GM12892 (cell line): Measurements from ENCODE around the gene EFCAB11.

ENCODE experiments used
- DNase-seq: peaks from one replicate; pipeline ENCODE4 v3.0.0; 2011; ENCODE audit not compliant: insufficient read length
- FAIRE-seq: peaks from 2 replicates; lab custom pipeline; 2011; peaks lifted over from hg19 to GRCh38; lab: Jason Lieb, UNC
- POLR2A ChIP-seq: IDR thresholded peaks from 2 replicates; pipeline ENCODE4 v1.6.1; 2011; ENCODE audit warnings: low read depth, low read length, control low read depth
- POLR2AphosphoS5 ChIP-seq: IDR thresholded peaks from 2 replicates; pipeline ENCODE4 v1.6.1; 2011; ENCODE audit warnings: low read depth, low read length, control low read depth
- TAF1 ChIP-seq: IDR thresholded peaks from 2 replicates; pipeline ENCODE4 v1.6.1; 2011; ENCODE audit warnings: low read depth, mild to moderate bottlenecking, control low read depth, low read length, borderline replicate concordance

Gene EFCAB11

GRCh38 chr14:89773151-89773550, 181.4 kb downstream of the EFCAB11 start:
- DNase-seq, result peak; percentile 11
- FAIRE-seq, result peak; percentile 54
- no peak for TF ChIP-seq POLR2A
- no peak for TF ChIP-seq TAF1
- no peak for TF ChIP-seq POLR2AphosphoS5

- DNase-seq, result no peak
- TF ChIP-seq POLR2AphosphoS5, result no peak
- no peak for TF ChIP-seq TAF1
- no peak for TF ChIP-seq POLR2A
- FAIRE-seq, result no peak
Observed at GRCh38 chr14:89771251-89771650, 183.3 kb downstream of the EFCAB11 start.

- TF ChIP-seq TAF1, result no peak
- no peak for TF ChIP-seq POLR2A
- peak; percentile 22 for DNase-seq
- FAIRE-seq, result peak; percentile 98
Observed at GRCh38 chr14:89767861-89768268, 186.7 kb downstream of the EFCAB11 start.

GRCh38 chr14:89767131-89767530, 187.4 kb downstream of the EFCAB11 start:
- DNase-seq (no peak), FAIRE-seq (peak; percentile 78)
- TF ChIP-seq POLR2A, result no peak
- TF ChIP-seq TAF1, result no peak
- TF ChIP-seq POLR2AphosphoS5, result no peak

DNA sequence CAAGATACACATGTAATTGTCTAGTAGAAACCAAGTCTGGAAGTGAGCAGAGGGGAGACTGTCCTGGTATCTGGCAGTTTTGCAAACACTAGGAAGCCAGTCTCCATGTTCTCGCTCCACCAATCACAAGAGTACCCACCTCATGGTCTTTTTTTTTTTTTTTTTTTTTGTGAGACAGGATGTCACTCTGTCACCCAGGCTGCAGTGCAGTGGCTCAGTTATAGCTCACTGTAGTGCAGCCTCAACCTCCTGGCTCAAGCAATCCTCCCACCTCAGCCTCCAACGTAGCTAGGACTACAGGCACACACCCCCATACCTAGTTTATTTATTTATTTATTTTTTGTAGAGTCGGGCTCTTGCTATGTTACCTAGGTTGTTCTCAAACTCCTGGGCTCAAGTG, 189.2 kb downstream of the EFCAB11 start:
- DNase-seq (no peak), FAIRE-seq (no peak)
- TF ChIP-seq POLR2AphosphoS5 (no peak), TAF1 (no peak), POLR2A (no peak)

- TF ChIP-seq POLR2AphosphoS5 (no peak), POLR2A (no peak), TAF1 (no peak)
- DNase-seq, result no peak
- FAIRE-seq, result no peak
Observed at GRCh38 chr14:89760086-89760485, 194.4 kb downstream of the EFCAB11 start.

DNA sequence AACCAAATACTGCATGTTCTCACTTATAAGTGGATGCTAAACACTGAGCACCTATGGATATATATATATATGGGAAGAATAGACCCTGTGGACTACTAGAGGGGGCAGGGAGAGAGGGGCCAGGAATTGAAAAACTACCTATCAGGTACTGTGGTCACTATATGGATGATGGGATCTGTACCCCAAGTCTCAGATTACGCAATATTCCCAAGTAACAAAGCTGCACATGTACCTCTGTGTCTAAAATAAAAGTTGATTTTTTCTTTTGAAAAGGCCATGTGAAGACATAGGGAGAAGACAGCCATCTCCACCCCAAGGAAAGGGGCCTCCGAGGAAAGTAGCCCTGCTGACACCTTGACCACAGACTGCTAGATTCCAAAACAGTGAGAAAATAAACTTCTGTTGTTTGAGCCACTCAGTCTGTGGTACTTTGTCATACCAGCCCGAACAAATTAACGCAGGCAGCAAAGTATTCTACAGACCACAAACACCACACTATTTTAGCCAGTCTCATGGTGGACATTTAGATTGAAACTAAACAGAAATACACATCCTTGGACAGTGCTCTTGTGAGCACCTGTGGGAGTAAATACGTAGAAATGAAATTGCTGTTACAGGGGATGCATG, 197.1 kb downstream of the EFCAB11 start:
- DNase-seq, result no peak
- FAIRE-seq, result no peak
- TF ChIP-seq TAF1 (no peak), POLR2A (no peak), POLR2AphosphoS5 (no peak)

DNA sequence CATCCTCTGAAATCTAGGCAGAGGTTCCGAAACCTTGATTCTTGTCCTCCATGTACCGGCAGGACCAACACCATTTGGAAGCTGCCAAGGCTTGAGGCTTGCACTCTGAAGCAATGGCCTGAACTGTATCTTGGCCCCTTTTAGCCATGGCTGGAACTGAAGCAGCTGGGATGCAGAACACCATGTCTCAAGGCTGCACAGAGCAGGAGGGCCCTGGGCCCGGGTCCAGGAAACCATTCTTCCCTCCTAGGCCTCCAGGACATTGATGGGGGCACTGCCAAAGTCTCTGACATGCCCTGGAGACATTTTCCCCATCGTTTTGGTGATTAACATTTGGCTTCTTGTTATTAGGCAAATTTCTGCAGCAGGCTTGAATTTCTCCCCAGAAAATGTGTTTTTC, 198.7 kb downstream of the EFCAB11 start:
- DNase-seq (no peak), FAIRE-seq (no peak)

GRCh38 chr14:89753828-89754412, 200.6 kb downstream of the EFCAB11 start:
- no peak for DNase-seq
- no peak for FAIRE-seq
- TF ChIP-seq POLR2AphosphoS5 (no peak), POLR2A (no peak), TAF1 (no peak)

More for the DNA sequence above, 198.7 kb downstream of the EFCAB11 start:
- TF ChIP-seq POLR2AphosphoS5 (no peak), POLR2A (no peak), TAF1 (no peak)

DNA sequence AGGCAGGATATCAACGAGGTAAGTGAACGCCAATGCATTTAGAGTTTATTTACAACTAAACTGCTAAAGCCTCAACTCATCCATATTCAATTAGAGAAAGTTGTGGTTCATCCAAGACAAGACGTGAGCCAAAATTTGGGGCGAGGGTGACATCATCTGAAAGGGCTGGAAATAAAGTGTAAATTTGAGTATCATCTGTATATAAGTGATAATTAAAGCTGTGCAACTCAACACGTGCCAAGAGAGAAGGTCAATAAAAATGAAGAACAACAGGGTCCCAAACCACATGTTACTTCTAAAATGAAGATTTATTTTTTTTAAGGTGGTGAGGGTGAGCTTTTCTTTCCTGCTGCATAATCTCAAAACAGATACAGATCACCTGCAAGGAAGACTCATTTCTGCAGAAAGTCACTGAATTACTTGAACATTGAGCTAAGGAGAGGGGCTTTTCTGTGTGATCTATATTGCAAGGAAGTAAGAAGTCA, 203.6 kb downstream of the EFCAB11 start:
- TF ChIP-seq POLR2A (no peak), POLR2AphosphoS5 (no peak), TAF1 (no peak)
- no peak for FAIRE-seq
- DNase-seq, result no peak

- no peak for TF ChIP-seq POLR2A
- TF ChIP-seq TAF1, result no peak
- TF ChIP-seq POLR2AphosphoS5, result no peak
- DNase-seq (no peak), FAIRE-seq (no peak)
Observed at GRCh38 chr14:89750281-89750755, 204.2 kb downstream of the EFCAB11 start.

GRCh38 chr14:89748004-89748403, 206.5 kb downstream of the EFCAB11 start:
- no peak for TF ChIP-seq TAF1
- no peak for TF ChIP-seq POLR2A
- TF ChIP-seq POLR2AphosphoS5, result no peak
- FAIRE-seq, result no peak
- no peak for DNase-seq
